GM19468 (cell line): Measurements from ENCODE around the gene HCAR2.
"Not testable (repeated sequence)": the region's sequence is repeated elsewhere in the genome, so short reads cannot be mapped to it uniquely, and the experiment has no call there.

ENCODE experiments used
- ATAC-seq: cut with Tn5 transposase; IDR thresholded peaks from one replicate; pipeline ENCODE4 v1.9.1; 2021; ENCODE audit warnings: mild to moderate bottlenecking, moderate library complexity, moderate number of reproducible peaks; ENCODE audit not compliant: unreplicated experiment; ENCODE audit errors: extremely low read depth

HCAR2 gene

DNA sequence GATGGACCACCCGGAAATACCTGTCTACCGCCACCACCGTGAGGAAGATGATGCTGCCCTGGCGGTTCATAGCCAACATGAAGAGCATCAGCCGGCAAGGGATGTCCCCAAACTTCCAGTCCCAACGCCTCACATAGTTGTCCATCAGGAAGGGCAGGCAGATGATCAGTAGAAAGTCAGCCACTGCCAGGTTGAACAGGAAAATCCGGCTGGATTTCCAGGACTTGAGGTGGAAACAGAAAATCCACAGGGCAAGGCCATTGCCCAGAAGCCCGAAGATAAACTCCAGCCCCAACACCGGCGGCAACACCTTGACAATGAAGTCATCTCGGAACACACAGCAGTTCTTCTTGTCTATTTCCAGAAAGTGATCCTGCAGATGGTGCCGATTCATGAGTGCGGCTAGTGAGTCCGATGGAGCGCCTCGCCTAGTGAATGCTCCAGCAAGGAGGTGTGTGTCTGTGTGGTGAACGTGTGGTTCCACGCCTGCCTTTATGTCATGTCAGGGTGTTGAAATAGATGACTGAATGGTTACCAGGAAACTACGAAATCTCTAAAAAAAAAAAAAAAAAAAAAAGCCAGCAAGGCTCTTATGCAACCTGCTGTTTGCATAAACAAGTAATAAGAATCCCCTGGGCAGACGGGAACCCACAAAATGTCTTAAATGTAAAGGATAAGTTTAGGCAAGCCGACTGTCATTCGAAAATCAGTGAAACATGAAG is at the start of gene HCAR2:
Gene HCAR2, minus strand, starts transcription at position 468 of the 722 bp plus-strand sequence. Its CDS starts 74 bp downstream, at position 394.
- not testable (repeated sequence) for ATAC-seq

DNA sequence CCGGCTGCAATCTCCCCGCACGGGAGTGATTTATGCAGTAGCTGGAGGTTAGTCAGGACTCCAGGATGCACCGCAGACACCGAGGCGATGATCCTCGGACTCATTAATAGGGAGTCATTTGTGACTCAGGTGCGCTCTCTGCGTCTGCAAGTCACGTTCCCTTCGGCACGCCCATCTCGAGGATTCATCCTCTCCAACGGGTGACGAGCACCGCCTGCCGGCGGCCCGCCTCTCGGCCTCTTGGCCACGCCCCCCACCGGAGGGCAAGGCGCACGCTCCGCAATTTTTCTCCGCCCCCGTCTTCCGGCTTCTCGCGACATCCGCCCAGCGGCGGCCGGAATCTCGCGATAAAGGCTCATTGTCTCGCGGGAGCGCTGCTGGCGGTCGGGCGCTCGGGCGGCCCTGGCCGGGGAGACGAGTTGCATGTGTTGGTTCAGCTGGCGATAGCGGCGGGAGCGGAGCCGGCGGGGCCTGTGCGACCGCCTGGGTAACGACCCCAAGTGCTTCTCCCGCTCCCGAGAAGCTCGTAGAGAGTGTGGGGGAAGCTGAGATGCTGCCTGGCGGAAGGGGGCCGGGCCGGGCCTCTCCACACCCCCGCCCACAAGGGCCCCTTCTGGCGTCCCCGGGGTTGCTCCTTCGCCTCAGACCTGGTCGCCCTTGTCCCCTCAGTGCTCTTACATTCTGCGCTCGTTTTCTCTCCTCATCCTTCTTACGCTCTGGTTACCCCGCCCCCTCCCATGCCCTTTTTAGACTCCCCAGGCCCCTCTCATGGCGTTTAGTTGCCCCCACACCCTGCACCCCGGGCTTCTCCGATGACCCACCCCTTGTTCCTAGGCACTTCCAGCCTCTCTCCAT is 49.5 kb upstream of the HCAR2 start, which contains the start of gene DENR:
Gene DENR, plus strand, starts transcription at position 361 of the 855 bp plus-strand sequence. CDS start 878 bp downstream, outside the sequence.
- ATAC-seq = peak; percentile 91

DNA sequence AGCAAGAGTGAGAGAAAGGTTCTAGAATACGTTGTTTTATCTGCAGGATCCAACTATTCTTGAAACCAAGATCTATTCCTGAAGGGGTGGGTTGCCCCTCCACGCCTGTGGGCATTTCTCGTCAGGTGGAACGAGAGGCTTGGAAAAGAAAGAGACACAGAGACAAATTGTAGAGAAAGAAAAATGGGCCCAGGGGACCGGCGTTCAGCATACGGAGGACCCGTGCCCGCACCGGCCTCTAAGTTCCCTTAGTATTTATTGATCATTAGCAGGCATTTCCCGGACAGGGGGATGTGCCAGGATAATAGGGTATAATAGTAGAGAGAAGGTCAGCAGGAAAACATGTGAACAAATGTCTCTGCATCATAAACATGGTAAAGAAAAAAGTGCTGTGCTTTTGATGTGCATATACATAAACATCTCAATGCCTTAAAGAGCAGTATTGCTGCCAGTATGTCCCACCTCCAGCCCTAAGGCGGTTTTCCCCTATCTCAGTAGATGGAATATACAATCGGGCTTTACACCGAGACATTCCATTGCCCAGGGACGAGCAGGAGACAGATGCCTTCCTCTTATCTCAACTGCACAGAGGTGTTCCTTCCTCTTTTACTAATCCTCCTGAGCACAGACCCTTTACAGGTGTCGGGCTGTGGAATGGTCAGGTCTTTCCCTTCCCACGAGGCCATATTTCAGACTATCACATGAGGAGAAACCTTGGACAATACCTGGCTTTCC is 47.8 kb upstream of the HCAR2 start:
- ATAC-seq = not testable (repeated sequence)

DNA sequence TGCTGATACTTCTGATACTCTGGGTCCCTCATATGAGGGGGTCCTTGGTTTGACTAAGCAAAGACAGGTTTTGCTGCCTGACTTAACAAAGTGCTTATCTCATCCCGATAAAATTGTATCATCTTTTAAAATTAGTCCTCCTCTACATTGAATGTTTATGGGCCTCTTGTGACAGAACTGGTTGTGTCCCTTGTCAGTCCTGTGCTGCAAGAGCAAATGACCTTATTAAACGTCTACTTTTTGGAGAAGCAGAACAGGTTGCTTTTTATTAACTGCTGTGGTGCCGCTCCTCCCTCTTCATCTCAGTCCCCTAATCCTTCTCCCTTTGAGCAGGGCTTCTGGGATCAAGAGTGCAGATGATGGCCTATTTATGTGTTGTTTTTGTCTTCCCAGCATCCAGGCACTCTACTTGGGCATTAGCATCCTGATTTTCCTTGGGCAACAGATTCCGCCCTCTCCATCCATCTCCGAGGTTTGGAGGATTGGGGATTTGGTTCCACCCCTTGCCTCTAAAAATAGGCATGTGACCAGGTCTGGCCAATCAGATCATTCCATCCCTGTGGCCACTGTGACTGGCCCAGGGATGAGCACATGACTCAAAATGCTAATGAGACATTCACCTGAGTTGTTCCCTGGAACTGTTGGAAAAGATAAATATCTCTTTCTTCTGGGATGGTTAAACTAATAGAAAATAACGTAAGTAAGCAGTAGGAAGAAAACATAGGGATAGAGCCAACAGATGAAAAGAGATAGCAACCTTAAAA is 46.6 kb upstream of the HCAR2 start:
- ATAC-seq = no peak

DNA sequence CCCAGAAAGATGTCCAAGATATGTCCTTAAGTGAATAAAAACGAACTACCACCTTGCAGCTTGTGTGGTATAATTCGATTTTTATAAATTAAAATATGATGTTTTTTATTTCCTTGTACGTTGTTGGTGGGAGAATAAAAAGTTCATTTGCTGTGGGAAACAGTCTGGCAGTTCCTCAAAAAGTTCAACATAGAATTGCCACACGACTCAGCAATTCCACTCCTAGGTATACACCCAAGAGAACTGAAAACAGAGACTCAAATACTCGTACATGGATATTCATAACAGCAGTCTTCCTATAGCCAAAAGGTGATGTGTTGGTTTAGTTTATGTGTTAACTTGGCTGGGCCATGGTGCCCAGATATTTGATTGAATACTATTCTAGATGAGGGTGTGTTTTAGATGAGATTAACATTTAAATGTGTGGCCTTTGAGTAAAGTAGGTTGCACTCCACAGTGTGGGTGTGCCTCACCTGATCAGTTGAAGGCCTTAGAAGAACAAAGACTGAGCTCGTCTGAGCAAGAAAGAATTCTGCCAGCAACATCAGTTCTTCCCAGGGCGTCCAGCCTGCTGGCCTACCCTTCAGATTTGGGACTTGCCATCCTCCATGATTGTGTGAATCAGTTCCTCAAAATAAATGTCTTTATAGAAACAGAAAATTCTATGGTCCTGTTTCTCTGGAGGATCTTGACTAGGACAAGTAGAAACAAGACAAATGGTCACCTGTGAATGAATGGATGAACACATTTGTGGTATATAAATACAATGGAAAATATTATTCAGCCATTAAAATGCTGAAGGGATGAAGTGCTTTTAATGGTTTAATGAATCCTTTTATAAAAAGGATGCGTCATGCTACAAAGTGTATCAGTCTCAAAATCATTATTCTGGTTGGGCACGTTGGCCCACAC is 44.3 kb upstream of the HCAR2 start:
- ATAC-seq = no peak

DNA sequence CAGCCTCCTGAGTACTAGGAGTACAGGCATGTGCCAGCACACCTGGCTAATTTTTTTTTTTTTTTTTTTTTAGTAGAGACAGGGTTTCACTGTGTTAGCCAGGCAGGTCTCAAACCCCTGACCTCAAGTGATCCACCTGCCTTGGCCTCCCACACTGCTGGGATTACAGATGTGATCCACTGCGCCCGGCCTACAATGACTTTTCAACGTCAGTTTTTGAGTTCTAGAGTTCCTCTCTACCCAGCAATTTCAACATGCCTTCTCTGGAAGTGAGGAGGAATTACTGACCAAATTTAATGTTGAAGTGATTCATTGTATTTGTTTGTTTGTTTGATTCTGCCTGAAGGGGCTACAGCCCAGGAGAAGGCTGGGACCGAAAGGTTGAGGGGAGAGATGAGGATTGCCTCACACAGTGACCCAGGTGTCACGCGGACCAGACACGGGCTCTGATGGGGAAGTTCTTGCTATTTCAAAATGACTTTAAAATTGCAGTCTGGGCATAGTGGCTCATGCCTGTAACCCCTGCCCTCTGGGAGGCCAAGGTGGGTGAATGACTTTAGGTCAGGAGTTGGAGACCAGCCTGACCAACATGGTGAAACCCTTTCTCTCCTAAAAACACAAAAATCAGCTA is 40.9 kb upstream of the HCAR2 start:
- no peak for ATAC-seq

DNA sequence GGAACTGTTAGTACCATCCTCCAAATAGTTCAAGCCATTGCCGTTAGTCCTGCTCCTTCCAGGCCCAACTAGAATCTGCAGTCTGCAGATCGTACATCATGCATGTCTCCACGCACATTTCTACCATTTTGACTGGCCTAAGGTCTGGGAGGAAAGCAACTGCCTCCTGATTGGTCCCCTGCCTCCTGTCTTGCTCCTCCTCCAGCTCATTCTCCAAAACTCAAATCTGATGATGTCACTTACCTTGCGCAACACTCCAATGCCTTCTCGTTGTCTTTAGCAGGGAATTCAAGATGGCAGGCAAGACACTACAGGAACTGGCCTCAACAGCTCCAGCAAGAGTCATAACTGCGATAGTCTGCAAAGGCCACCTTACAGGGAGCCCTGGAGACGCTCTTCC is 37.2 kb upstream of the HCAR2 start:
- no peak for ATAC-seq

DNA sequence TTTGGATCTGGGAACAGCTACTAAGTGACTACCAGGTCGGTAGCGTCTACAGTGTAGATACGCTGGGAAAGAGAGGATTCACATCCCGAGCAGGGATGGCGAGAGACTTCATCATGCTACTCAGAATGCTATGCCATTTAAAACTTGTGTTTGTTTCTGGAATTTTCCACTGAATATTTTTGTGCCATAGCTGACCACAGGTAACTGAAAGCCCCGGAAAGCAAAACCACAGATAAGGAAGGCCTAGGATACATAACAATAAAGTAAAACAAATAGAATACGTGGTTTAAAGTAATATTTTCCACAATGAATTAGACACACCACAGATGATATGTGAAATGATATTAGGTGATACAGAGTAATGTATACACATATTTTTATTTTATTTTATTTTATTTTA is 35.4 kb upstream of the HCAR2 start:
- ATAC-seq = no peak

DNA sequence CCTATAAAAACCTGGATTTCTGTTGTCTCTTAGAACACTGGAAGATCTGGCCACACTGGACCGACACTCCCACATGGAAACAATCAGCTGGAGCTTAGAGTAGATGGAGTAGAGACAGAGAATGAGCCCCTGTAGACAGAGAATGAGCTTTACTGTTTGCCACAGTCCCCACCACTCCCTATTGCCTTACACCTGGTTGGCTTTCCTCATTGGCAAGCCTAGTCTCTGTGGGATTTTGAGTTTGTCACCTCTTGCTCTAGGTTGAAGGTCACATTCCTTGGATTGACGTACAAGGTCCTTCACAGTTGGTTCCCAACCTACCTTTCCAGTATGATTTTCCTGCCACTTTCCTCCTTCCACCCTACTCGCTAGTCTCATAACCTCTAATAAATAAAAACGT is 29.5 kb upstream of the HCAR2 start:
- no peak for ATAC-seq

DNA sequence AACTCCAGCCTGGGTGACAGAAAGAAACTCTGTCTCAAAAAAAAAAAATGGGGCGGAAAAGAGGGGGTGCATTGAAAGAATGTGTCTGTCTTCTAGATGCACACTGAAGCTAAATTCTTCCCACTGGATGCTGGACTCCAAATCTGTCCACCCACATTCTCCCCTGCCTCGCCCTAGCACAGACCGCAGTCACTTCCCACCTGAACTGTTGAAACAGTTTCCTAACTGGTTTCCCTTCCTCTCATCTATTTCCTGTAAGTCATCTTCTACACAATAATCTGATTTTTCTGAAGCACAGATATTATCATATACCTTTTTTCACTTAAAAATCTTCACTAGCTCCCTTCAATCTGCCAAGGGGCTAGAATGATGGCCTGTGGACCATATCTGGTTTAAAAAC is 29.0 kb upstream of the HCAR2 start:
- ATAC-seq = no peak

DNA sequence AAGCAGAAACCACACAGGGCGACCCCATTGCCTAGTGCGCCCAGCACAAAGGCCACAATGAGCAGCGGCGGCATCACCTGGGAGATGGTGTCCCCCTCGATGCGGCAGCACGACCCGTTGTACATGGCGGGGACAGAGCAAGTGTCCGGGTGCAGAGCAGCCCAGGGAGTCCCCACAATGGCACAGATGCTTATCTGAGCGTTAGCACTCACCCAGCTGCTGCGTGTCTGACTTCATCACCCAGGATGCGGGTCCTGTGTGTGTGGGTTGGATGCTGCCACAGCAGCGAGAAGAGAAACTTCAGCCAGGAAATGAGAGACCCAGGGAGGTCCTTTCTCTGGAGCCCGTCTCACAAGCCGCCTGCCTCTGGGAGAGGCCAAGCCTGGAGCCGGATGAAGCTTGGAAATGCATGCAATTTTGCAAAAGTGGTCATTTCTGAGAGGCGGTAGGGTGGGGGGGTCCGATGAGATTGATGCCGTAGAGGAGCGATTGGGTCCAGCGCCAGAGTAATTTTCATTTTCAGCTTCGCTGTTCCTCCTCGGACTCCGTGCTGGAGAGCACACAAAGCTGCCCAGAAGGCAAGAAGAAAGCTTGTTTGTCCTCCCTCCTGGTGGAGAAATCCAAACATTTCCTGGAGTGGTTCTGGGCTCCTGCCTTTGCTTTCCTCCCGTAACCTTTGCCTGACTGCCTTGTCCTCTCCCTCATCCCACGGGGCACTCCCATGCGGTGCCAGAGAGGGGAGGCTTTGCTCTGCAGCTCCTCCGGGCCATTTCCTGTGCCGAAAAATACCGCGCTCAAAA is 27.3 kb upstream of the HCAR2 start, which contains the start of gene HCAR1:
Gene HCAR1, minus strand, starts transcription at position 630 of the 800 bp plus-strand sequence. Its CDS starts 505 bp downstream, at position 125.
- no peak for ATAC-seq

DNA sequence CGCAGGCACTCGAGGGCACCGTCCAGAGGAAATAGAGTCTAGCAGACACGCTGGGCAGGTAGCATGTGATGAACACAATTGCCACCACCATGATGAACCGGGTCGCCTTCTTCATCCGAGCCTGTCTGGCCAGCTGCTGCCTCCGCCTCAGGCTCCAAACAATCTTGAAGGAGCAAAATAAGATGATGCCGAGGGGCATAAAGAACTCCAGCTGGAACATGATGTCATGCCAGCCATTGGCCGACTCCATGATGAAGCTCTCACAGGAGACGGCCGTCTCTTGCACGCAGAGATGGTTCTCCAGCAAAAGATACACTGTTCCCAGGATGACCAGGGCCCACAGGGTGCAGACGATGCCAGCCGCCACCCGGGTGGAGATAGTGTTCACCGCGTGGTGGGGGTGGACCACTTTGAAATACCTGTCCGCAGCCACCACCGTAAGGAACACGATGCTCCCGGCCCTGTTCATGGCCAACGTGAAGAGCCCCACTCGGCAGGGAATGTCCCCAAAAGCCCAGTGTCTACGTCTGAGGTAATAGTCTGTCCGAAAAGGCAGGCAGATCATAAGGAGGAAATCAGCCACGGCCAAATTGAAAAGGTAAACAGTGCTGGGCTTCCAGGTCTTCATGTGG is 26.5 kb upstream of the HCAR2 start:
- ATAC-seq = no peak

DNA sequence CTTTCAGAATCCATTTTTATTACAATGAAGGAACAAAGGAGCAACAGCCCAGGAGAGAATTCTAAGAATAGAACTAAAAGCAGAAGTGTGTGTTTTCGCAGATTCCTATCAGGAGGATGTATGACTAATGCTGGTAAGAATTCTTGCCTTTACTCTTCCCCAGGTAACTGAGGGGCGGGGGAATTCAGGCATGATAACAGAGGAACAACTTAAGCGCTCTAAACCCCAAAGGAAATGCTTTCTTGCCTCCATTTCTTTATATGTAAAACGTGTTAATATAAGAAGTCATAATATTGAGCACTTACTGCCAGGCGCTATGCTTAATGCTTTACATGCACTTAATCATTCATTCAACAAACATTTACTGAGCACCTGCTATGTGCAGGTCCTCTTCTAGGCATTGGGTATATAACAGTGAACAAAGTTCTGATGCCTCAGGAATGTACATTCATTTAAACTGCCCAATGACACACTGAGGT is 23.0 kb upstream of the HCAR2 start:
- peak; percentile 40 for ATAC-seq

DNA sequence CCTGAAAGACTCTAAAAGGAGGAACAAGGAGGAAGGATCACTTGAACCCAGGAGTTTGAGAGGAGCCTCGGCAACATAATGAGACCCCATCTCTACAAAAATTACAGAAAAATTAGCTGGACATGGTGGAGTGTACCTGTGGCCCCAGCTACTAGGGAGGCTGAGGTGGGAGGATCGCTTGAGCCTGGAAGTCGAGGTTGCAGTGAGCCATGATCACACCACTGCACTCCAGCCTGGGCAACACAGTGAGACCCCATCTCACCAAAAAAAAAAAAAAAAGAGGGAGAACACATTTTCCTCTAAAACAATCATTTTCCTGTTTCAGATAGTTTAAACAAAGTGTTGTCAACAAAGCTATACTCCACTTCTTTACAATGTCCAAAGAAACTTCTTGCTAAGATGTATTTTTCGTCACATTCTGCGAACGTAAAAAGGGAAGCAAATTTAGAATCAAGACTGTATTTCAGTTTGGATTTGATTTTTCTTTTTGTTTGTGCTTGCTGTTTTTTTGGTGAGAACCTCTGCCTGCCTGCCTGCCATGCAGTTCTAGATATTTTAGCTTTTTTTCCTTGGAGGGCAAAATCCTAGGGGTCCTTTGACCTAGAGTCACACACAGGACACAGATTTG is 22.4 kb upstream of the HCAR2 start:
- ATAC-seq = no peak

DNA sequence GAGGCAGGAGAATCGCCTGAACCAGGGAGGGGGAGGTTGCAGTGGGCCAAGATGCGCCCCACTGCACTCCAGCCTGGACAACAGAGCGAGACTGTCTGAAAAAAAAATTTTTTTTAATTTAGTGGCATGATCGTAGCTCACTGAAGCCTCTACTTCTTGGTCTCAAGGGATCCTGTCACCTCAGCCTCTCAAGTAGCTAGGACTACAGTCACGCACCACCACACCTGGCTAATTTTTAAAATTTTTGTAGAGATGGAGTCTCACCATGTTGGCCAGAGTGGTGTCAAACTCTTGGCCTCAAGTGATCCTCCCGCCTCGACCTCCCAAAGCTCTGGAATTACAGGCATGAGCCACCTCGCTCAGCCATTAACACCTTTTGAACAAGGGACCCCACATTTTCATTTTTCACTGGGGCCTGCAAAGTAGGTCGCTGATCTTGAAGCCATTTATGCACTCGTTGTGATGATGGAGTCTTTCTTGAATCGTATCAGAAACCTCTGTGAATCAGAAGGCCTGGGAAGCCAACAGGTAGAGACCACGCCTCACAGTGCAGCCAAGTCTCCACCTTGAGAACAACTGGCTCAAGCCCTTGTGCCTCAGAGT is 21.6 kb upstream of the HCAR2 start:
- ATAC-seq = no peak

DNA sequence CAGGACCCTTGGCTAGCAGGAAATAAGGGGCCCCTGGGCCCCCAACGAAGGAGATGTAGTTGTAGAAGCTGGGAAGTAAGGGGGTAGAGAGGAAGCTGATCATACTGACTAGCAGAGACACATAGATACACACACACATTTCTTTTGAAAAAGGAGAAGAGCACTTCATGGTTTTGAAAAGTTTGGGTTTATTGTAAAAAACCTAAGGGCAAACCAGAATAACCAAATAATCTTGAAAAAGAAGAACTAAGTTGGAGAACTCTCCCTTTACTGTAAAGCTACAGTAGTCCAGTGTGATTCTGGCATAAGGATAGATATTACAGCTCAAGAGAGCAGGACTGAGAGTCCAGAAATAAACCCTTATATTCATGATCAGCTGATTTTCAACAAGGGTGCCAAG is 19.2 kb upstream of the HCAR2 start:
- ATAC-seq = no peak
